NOMO-1 (cell line): ENCODE results near the gene SIPA1.
"Not testable (repeated sequence)": the region's sequence is repeated elsewhere in the genome, so short reads cannot be mapped to it uniquely, and the experiment has no call there.

ENCODE experiments used
- DNase-seq, 2 experiments: peaks; one replicate each; lab custom pipeline; 2025; ENCODE audit not compliant: unreplicated experiment in 2 of 2; lab: John Stamatoyannopoulos, UW

SIPA1 gene

DNA sequence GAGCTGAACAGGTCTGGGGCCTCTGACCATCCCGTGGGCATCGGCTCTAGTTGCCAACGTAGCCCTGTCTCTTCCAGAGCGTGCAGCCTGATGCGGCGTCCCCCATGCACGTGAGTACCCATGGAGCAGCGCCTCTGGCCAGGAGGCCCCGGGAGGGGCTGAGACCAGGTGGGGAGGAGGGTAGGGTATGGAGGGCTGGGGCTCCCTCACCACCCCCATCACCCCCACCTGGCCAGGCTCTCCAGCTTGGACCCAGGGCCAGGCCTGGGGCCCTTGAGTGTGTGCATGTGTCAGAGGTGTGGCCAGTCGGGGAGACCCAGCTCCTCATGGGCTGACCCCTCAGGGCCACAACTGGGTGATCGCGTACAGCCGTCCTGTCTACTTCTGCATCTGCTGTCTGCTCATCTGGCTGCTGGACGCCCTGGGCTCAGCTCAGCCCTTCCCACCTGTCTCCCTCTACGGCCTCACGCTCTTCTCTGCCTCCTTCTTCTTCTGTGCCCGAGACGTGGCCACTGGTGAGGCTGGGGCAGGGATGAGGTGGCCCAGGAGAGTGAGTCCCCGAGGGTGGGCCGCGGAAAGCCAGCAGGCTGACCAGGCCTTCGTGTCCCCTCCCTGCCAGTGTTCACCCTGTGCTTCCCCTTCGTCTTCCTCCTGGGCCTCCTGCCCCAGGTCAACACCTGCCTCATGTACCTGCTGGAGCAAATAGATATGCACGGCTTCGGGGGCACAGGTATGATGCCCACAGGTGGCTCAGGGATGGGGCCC is 13.9 kb upstream of the SIPA1 start:
- no peak for DNase-seq

DNA sequence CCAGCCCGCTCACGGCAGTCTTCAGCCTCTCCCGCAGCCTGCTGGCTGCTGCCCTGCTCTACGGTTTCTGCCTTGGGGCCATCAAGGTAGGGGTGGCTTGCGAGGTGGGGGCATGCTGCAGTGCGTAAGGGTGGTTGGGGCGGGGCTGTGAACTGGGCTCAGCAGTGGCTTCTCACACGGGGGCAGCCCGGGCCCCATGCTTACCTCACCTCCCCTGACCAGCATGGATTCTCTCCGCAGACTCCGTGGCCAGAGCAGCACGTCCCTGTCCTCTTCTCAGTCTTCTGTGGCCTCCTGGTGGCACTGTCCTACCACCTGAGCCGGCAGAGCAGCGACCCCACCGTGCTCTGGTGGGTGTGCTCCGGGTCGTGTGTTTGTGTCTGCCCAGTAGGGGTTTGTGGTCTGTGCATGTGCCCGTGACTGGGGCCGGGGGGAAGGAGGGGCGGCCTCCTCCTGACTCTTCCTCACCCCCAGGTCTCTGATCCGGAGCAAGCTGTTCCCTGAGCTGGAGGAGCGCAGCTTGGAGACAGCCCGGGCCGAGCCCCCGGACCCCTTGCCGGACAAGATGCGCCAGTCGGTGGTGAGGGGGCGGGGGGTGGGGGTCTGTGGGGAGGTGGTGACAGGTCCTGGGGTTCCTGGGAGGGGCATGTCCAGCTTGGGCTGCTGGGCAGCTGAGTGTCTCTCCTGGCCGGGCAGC is 12.8 kb upstream of the SIPA1 start:
- no peak for DNase-seq

DNA sequence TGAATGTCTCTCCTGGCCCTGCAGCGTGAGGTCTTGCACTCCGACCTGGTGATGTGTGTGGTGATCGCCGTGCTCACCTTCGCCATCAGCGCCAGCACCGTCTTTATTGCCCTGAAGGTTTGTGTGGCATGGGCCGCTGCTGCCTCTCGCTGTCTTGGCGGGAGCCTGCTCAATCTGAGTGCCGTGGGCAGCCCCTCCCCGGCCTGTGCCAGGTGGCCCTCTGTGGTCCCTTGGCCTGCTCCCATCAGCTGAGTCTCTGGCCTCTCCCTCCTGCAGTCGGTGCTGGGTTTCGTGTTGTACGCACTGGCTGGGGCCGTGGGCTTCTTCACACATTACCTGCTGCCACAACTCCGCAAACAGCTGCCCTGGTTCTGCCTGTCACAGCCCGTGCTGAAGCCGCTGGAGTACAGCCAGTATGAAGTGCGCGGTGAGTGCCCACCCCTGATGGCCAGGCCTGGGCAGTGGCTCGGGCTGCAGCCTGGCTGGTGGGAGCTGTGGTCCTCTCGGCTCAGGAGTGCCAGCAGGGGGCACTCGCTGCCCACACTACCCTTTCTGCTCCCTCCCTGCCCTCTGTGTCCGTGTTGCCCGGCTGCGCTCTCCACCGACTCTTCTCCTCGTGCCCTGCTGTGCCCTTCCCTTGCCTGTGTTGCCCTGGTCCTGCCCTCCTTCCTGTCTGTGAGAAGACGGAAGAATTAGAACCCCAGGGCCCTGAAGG is 12.1 kb upstream of the SIPA1 start:
- DNase-seq, result peak; percentile 15 to 22

- no peak for DNase-seq
Measured at GRCh38 chr11:65627202-65627601, 10.7 kb upstream of the SIPA1 start.

DNA sequence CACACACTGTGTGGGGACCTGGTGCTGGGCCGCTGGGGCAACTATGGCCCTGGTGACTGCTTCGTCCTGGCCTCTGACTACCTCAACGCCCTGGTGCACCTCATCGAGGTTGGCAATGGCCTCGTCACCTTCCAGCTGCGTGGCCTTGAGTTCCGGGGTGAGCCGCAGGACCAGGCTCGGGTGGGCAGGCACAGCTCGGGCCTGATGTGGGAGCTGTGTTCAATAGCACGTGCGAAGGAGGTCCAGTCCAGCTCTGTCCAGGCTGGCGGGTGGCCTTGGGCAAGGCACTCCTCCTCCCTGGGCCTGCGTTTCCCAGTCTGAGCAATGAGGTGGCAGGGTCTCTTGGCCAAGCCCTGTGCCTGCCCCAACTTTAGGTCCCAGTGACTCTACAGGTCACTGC is 8.3 kb upstream of the SIPA1 start:
- DNase-seq, result no peak

DNA sequence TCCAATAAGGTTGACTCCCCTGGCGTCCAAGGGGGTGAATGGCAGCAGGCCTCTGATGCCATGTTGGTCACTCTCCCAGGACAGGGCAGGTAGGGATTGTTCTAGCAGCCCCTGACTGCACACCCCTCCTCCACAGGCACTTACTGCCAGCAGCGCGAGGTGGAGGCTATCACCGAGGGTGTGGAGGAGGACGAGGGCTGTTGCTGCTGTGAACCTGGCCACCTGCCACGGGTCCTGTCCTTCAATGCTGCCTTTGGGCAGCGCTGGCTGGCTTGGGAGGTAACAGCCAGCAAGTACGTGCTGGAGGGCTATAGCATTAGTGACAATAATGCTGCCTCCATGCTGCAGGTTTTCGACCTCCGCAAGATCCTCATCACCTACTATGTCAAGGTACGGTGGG is 7.7 kb upstream of the SIPA1 start:
- DNase-seq, result no peak

DNA sequence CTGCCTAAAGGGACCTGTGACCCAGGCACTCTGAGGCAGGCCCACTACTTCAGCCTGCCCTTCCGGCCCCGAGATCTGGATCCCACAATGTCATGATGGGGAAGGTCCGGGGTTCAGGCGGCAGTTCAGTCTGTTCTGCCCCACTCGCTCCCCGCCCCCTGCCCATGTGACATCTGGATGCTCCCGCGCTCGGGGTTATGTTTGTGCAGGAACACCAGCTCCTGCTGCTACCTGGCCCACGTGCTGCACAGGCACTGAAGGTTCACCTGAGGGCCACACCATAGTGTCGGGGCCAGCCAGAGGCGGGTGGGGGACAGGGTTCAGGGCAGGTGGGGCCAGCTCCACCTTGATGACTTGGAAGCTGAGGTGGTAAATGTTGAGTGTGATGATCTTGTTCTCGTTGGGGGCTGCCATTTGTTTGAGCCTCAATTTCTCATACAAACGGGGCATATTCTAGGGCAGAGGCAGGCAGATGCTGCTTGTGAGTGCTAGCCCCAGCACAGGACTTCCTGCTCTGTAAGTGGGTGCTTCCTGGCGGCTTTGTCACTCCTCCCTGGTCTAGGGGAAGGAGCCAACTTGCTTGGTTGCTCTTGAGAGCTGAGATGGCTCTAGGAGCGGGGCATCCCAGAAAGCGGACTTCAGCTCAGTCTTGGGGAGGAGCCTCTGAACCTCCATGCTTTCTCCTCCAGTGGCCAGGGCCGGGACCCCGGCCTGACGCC is 4.4 kb upstream of the SIPA1 start:
- no peak for DNase-seq

GRCh38 chr11:65634109-65634436 is 3.8 kb upstream of the SIPA1 start:
- no peak for DNase-seq

- DNase-seq, result no peak
Measured at GRCh38 chr11:65634440-65634839, 3.5 kb upstream of the SIPA1 start.

GRCh38 chr11:65634905-65635731 is 2.8 kb upstream of the SIPA1 start:
- no peak for DNase-seq

- no peak for DNase-seq
Measured at GRCh38 chr11:65636108-65637031, 1.5 kb upstream of the SIPA1 start.

GRCh38 chr11:65637032-65637557 is 806 bp upstream of the SIPA1 start:
- no peak for DNase-seq

GRCh38 chr11:65639228-65639597 is 1.3 kb downstream of the SIPA1 start:
- not testable (repeated sequence) for DNase-seq

GRCh38 chr11:65639623-65640482 is 2.0 kb downstream of the SIPA1 start:
- peak in 1 of 2 experiments; percentile 7 for DNase-seq

DNA sequence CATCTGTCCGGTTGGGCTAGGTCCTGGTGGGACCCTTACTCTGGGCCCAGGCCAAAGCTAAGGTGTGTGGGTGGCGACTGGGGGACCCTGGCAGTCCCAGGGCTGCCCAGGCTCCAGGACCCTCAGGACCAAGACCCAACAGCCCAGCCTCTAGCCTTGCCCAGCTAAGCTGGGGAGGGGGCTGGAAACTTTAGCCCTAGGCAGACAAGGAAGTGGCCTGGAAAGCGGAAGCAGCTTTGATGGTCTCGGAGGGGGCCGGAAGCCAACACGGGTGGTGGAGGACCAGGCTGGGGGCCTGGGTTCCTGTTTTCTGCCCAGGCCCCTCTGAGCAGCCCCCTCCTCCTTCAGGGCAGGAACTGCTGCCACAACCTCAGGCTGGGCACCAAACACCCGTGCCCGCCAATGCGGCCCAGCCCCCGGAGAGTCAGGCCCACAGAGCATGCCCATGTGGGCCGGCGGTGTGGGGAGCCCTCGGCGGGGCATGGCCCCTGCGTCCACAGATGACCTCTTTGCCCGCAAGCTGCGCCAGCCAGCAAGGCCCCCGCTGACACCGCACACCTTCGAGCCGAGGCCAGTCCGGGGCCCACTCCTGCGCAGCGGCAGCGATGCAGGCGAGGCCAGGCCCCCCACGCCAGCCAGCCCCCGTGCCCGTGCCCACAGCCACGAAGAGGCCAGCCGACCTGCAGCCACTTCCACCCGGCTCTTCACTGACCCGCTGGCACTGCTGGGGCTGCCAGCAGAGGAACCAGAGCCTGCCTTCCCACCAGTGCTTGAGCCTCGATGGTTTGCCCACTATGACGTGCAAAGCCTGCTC is 2.8 kb downstream of the SIPA1 start:
- peak; percentile 74 to 86 for DNase-seq

DNA sequence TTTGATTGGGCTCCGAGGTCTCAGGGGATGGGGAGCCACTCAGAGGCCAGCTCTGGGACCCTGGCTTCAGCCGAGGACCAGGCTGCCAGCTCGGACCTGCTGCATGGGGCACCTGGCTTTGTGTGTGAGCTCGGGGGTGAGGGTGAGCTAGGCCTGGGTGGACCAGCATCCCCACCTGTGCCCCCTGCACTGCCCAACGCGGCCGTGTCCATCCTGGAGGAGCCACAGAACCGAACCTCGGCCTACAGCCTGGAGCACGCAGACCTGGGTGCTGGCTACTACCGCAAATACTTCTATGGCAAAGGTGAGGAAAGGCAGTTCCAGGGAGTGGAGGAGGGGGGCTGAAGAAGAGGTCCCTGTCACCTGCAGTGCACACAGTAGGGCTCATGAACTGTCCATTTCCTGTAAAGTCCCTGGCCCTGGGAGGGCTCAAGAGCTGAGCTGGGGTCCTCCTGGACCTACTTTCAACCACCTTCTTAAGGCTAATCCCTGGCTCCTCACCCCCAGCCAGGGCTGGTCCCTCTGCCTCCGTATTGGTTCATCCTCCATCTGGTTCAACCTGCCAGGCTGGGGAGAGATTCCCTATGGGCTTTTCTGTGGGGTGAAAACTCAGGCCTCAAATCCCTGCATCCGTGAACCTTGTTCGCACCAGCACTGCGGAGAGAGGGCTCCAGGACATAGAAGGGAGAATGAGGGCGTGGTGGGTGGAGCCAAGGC is 3.6 kb downstream of the SIPA1 start:
- no peak for DNase-seq
